Fibroblast of villous mesenchyme (primary cell): Measurements from ENCODE around the gene ACOX3. TPM values are rescaled to one million over a fixed set of nuclear protein-coding genes. Genes with fewer than 3 reads are reported as not detected.

Experiments
- DNase-seq: peaks from one replicate; pipeline ENCODE4 v3.0.0-alpha.2; 2010; ENCODE audit warnings: low read depth
- H3K4me3 ChIP-seq: 2 replicates; pipeline ENCODE4 v1.5.1; 2011; ENCODE audit warnings: low read depth, mild to moderate bottlenecking, low read length
- CTCF ChIP-seq: IDR thresholded peaks from 2 replicates; pipeline ENCODE4 v1.5.1; 2012; ENCODE audit warnings: low read depth, mild to moderate bottlenecking, low read length; ENCODE audit not compliant: insufficient read depth
- total RNA-seq: library from RNA; depleted of rRNA; stranded (reverse); fragments of >200 nt; gene quantifications from 2 replicates; pipeline ENCODE4 v1.2.3, GENCODE V29; 2012

Gene ACOX3
- total RNA-seq, 1 donor, result 26.8 TPM

GRCh38 chr4:8396762-8397406 is 43.6 kb downstream of the ACOX3 start:
- TF ChIP-seq CTCF, result no peak
- no peak for DNase-seq
- H3K4me3 ChIP-seq, result no peak overlapping the region

DNA sequence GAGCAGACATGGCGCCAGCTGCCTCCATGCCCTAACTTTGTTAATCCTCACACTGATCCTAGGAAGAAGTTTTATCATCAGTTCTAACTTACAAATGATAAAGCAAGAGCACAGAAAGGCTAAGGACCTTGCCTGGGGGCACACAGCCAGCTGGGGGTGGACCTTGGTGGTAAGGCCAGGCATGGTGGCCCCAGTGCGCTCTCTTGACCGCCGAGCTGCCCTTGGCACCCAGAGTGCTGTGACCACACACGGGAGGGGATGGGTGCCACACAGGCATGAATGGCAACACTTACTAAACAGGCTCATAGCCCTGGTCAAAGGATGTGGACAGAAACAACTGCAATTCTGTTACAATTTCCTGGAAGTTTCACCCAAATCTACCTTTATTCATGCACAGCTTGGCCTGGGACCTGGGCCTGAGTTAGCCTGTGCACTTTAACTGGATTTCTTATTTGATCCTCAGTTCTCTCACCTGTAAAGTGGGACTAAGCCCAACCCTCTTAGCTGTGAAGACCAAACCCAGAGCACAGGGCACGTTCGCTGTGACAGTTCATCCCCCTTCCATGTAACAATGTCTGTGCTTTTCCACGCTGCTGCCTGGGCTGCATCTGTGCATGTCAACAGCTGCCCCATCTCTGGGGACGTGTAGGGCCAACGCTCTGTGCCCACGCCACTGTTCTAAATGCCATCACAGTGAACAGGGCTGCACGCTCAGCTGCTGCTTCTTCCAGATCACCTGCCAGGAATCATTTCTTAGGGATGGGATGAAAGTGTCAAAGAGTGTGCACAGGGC is 44.8 kb downstream of the ACOX3 start:
- TF ChIP-seq CTCF, result no peak
- H3K4me3 ChIP-seq, result no peak overlapping the region
- DNase-seq, result no peak

DNA sequence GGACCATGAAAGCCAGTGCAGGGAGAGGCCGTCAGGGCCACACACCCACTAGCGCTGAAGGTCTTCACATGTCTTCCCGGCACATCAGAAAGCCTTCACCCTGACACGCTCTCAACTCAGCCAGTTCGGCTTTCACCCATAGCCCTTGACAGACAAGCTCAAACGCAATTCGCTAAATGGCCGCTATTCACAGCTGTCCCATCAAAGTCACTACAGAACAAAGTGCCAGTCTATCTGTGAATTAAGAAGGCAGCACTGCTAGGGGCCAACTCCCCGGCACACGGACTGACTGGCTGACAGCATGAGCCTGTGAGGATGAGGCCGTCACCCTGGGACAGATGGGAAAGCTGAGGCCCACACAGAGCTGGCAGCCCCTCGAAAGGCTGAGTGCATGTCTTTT is 45.7 kb downstream of the ACOX3 start:
- no peak overlapping the region for H3K4me3 ChIP-seq

DNA sequence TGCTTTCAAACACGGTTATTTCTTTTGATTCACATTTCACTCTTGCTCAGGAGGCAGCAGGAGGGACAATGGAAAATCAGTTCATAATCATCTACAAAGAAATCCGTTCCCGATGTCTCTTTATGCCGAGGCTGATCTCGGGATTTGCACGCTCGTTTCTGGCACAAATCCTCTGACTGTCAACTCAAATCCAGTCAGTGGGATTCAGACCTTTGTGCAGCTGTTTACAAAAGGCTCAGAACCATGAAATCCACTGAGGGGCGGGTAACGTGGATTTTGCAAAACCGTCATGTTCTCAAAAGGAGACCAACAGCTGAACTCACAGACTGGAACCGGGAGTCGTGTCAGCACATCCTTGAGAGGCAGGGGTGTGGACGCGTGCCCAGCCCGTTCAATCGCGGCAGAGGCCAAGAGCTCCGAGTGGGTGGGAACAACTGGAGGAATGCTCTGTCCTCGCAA is 46.4 kb downstream of the ACOX3 start:
- TF ChIP-seq CTCF, result no peak
- H3K4me3 ChIP-seq, result no peak overlapping the region
- DNase-seq, result peak; percentile 80

More for the DNA sequence above, 45.7 kb downstream of the ACOX3 start:
- DNase-seq, result no peak
- TF ChIP-seq CTCF, result no peak

GRCh38 chr4:8393593-8394038 is 46.9 kb downstream of the ACOX3 start:
- peak; percentile 96 for DNase-seq
- peak; percentile 21 for TF ChIP-seq CTCF
- no peak overlapping the region for H3K4me3 ChIP-seq

- DNase-seq, result peak; percentile 29
- TF ChIP-seq CTCF, result no peak
- H3K4me3 ChIP-seq, result no peak overlapping the region
These were observed 47.8 kb downstream of the ACOX3 start for GRCh38 chr4:8392591-8393190.
